Neural crest cell (in vitro differentiated cells): Measurements from ENCODE around the gene PKM. TPM values are rescaled to one million over a fixed set of nuclear protein-coding genes. Genes with fewer than 3 reads are reported as not detected.

Experiments used
- DNase-seq: peaks from one replicate; pipeline ENCODE4 v3.0.0; 2021; ENCODE audit warnings: low read depth, mixed read lengths, low spot score
- H3K27ac Mint-ChIP-seq: one replicate; pipeline ENCODE4 v1.8.0; 2021; ENCODE audit warnings: mild to moderate bottlenecking, mixed read lengths; ENCODE audit not compliant: unreplicated experiment
- H3K27me3 Mint-ChIP-seq: 2 replicates; pipeline ENCODE4 v1.8.0; 2021; ENCODE audit warnings: low read depth, mild to moderate bottlenecking, mixed read lengths
- H3K36me3 Mint-ChIP-seq: 2 replicates; pipeline ENCODE4 v1.8.0; 2021; ENCODE audit warnings: low read depth, mild to moderate bottlenecking, mixed read lengths
- H3K4me1 Mint-ChIP-seq: 2 replicates; pipeline ENCODE4 v1.8.0; 2021; ENCODE audit warnings: mixed read lengths
- H3K4me3 Mint-ChIP-seq: one replicate; pipeline ENCODE4 v1.8.0; 2021; ENCODE audit warnings: mild to moderate bottlenecking, mixed read lengths
- H3K9me3 Mint-ChIP-seq: 2 replicates; pipeline ENCODE4 v1.8.0; 2021; ENCODE audit warnings: mixed read lengths
- total RNA-seq: library from RNA; stranded (reverse); gene quantifications from 2 replicates; pipeline ENCODE4 v1.2.1, GENCODE V29; 2021
- TF ChIP-seq, protein P1 (sequence below): fragments of 200-600 bp; sonication (generic); conservative IDR thresholded peaks from 2 replicates; pipeline ENCODE4 v1.5.0; 2021; ENCODE audit warnings: antibody characterized with exemption, mild to moderate bottlenecking

The PKM gene
- total RNA-seq, 1 donor from 2014 or later: 905 TPM

DNA sequence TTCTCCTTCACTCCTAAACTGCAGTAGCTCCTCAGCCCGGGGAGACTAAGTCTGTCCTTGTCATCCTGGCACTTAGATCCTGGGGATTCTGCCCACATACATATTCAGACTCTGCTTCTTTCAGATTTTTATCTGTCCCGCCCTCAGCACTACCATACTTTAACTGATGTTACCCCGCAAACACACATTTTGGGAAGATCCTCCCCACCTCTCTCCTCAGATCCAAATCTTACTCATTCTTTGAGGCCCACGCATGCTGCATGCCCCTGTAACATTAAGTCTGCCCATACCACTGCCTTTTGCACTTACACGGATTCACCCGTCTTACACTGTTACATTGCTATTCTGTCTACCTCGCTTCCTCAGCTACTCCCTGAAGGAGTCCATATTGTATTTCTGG, 76.7 kb downstream of the PKM start:
- Mint-ChIP-seq H3K27ac (no peak overlapping the region), H3K4me1 (peaks cover 4% of the 10 kb centered on the region), H3K4me3 (no peak overlapping the region), H3K9me3 (no peaks in the 10 kb centered on the region), H3K36me3 (no peaks in the 10 kb centered on the region), H3K27me3 (no peaks in the 10 kb centered on the region)
- TF ChIP-seq, protein P1, sequence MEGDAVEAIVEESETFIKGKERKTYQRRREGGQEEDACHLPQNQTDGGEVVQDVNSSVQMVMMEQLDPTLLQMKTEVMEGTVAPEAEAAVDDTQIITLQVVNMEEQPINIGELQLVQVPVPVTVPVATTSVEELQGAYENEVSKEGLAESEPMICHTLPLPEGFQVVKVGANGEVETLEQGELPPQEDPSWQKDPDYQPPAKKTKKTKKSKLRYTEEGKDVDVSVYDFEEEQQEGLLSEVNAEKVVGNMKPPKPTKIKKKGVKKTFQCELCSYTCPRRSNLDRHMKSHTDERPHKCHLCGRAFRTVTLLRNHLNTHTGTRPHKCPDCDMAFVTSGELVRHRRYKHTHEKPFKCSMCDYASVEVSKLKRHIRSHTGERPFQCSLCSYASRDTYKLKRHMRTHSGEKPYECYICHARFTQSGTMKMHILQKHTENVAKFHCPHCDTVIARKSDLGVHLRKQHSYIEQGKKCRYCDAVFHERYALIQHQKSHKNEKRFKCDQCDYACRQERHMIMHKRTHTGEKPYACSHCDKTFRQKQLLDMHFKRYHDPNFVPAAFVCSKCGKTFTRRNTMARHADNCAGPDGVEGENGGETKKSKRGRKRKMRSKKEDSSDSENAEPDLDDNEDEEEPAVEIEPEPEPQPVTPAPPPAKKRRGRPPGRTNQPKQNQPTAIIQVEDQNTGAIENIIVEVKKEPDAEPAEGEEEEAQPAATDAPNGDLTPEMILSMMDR: no peak
- DNase-seq: no peak

DNA sequence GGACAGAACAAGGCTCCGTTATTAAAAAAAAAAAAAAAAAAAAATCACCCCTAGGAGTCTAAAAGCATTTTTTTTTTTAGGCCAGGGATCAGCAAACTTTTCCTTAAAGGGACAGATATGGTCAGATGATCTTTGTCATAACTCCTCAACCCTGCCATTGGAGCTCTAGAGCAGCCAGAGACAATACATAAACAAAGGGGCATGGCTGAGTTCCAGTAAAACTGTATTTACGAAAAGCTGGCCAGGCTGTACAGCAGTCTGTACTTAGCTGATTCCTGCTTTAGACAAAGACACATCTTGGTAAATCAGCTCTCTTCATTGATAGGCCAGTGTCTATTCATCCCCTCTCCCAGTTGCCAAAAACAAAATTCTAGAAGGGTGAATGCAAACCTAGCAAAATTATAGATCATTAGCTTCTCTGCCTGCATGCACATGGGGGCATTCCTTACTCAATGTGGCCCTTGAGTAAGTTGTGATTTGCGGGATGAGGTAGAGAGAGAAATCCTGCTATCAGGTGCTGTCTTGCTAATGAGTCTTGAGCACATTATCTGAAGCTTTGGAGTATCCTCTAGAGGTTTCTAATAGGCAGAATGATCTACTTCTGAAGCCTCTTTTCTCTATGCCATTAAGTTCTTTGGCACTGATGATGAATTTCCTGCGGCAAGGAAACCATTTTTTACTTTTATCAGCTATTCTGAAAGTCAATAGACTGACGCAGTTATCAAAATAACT, 77.6 kb downstream of the PKM start:
- Mint-ChIP-seq H3K36me3 (no peaks in the 10 kb centered on the region), H3K27me3 (no peaks in the 10 kb centered on the region), H3K27ac (no peak overlapping the region), H3K4me3 (no peak overlapping the region), H3K4me1 (peaks cover 4% of the 10 kb centered on the region), H3K9me3 (no peaks in the 10 kb centered on the region)
- TF ChIP-seq, protein P1: no peak
- no peak for DNase-seq

Other genes starting within 250 kb of the PKM start
- 31.3 and 33.6 TPM in 2 replicates for gene MYO9A, start 113.0 kb downstream of the PKM start, total RNA-seq
- gene SENP8, start 112.8 kb downstream of the PKM start, total RNA-seq: 4.3 and 5.5 TPM in 2 replicates
- 0.35 and 0.48 TPM in 2 replicates for gene GRAMD2A, start 33.4 kb downstream of the PKM start, total RNA-seq
- 83.2 and 88.9 TPM in 2 replicates for gene PARP6, start 41.4 kb upstream of the PKM start, total RNA-seq
- gene CELF6, start 89.0 kb upstream of the PKM start, total RNA-seq: 1.1 and 1.3 TPM in 2 replicates
- gene HEXA, start 144.8 kb upstream of the PKM start, total RNA-seq: 59.3 and 63.2 TPM in 2 replicates
- gene TMEM202, start 167.1 kb upstream of the PKM start, total RNA-seq: not detected in 2 replicates
- 146 and 154 TPM in 2 replicates for gene ARIH1, start 243.1 kb upstream of the PKM start, total RNA-seq